Smooth muscle cell (in vitro differentiated cells): Measurements from ENCODE around the gene NUDT17. TPM values are rescaled to one million over a fixed set of nuclear protein-coding genes. Genes with fewer than 3 reads are reported as not detected.

Experiments
- DNase-seq: peaks from one replicate; lab custom pipeline; 2025; ENCODE audit not compliant: unreplicated experiment; lab: John Stamatoyannopoulos, UW
- H2AFZ ChIP-seq: fragments of 200-600 bp; sonication (generic); 2 replicates; pipeline ENCODE4 v1.6.0; 2016; ENCODE audit warnings: antibody characterized with exemption, low read depth, mild to moderate bottlenecking
- H3F3A ChIP-seq: fragments of 200-600 bp; sonication (generic); 2 replicates; pipeline ENCODE4 v1.6.0; 2017; ENCODE audit warnings: antibody characterized with exemption, low read depth
- H3K27ac ChIP-seq: fragments of 200-600 bp; sonication (generic); 2 replicates; pipeline ENCODE4 v1.5.1; 2016; ENCODE audit warnings: low read depth, mild to moderate bottlenecking
- H3K27me3 ChIP-seq: fragments of 200-600 bp; sonication (generic); 2 replicates; pipeline ENCODE4 v1.6.1; 2016; ENCODE audit warnings: low read depth, mild to moderate bottlenecking
- H3K36me3 ChIP-seq: fragments of 200-600 bp; sonication (generic); 2 replicates; pipeline ENCODE4 v1.5.1; 2016; ENCODE audit warnings: low read depth
- H3K4me1 ChIP-seq: fragments of 200-600 bp; sonication (generic); 2 replicates; pipeline ENCODE4 v1.5.1; 2016; ENCODE audit warnings: low read depth
- H3K4me2 ChIP-seq: fragments of 200-600 bp; sonication (generic); 2 replicates; pipeline ENCODE4 v1.6.0; 2016; ENCODE audit warnings: mild to moderate bottlenecking
- H3K4me3 ChIP-seq: fragments of 200-600 bp; sonication (generic); 2 replicates; pipeline ENCODE4 v1.5.1; 2016; ENCODE audit warnings: mild to moderate bottlenecking
- H3K79me2 ChIP-seq: fragments of 200-600 bp; sonication (generic); 2 replicates; pipeline ENCODE4 v1.6.0; 2016; ENCODE audit warnings: low read depth, mild to moderate bottlenecking
- H3K9ac ChIP-seq: fragments of 200-600 bp; sonication (generic); 2 replicates; pipeline ENCODE4 v1.6.0; 2016; ENCODE audit warnings: low read depth
- H3K9me3 ChIP-seq: fragments of 200-600 bp; sonication (generic); replicated peaks from 2 replicates; pipeline ENCODE4 v1.5.1; 2016; ENCODE audit warnings: low read depth
- H4K20me1 ChIP-seq: fragments of 200-600 bp; sonication (generic); 2 replicates; pipeline ENCODE4 v1.6.0; 2016; ENCODE audit warnings: low read depth
- CTCF ChIP-seq: fragments of 200-600 bp; sonication (generic); IDR thresholded peaks from 2 replicates; pipeline ENCODE4 v1.5.1; 2017; ENCODE audit warnings: borderline replicate concordance, mild to moderate bottlenecking, antibody characterized with exemption; ENCODE audit not compliant: insufficient read depth, poor library complexity, severe bottlenecking
- WGBS: methylation state at CpG from one replicate; pipeline ENCODE4 v1.1.7; 2016; ENCODE audit warnings: low lambda C conversion rate; 5-methylcytosine and 5-hydroxymethylcytosine counted together
- polyA plus RNA-seq: library from polyadenylated mRNA; unstranded; fragments of >200 nt; fragmentation: Nextera tagmentation; extraction: Ambion mirVana; gene quantifications from 2 replicates; pipeline ENCODE4 v1.2.1, GENCODE V29; 2016
- total RNA-seq: library from RNA; depleted of rRNA; stranded (reverse); fragments of >200 nt; gene quantifications from 2 replicates; pipeline ENCODE4 v1.2.3, GENCODE V29; 2014

The NUDT17 gene
- total and polyA plus RNA-seq, 2 experiments from 2014 or later: 2.5 to 6.8 TPM

- H3K27ac ChIP-seq: no peak overlapping the region
- H3K4me2 ChIP-seq: no peak overlapping the region
- H3K27me3 ChIP-seq: peaks cover 21% of the 10 kb centered on the region
- no peaks in the 10 kb centered on the region for H4K20me1 ChIP-seq
- H3F3A ChIP-seq: peaks cover 3% of the 10 kb centered on the region
- no peak overlapping the region for H3K9ac ChIP-seq
- H3K36me3 ChIP-seq: no peaks in the 10 kb centered on the region
- no peak for DNase-seq
- no peaks in the 10 kb centered on the region for H3K79me2 ChIP-seq
- H3K4me3 ChIP-seq: no peak overlapping the region
- peaks cover 10% of the 10 kb centered on the region for H3K4me1 ChIP-seq
- H3K9me3 ChIP-seq: no peaks in the 10 kb centered on the region
- WGBS: 79% methylated on average over 5 of the region's 5 CpGs
- no peak for TF ChIP-seq CTCF
- no peak overlapping the region for H2AFZ ChIP-seq
These were observed 42.2 kb downstream of the NUDT17 start for GRCh38 chr1:145887631-145888030.

GRCh38 chr1:145889722-145890121, 44.3 kb downstream of the NUDT17 start:
- Histone ChIP-seq H3K4me3 (no peak overlapping the region), H3K4me2 (no peak overlapping the region), H3K27me3 (peaks cover 5% of the 10 kb centered on the region), H3K9me3 (no peaks in the 10 kb centered on the region), H3K27ac (no peak overlapping the region), H3K36me3 (no peaks in the 10 kb centered on the region), H3K4me1 (peaks cover 10% of the 10 kb centered on the region), H2AFZ (no peak overlapping the region), H3K9ac (no peak overlapping the region), H3F3A (peaks cover 3% of the 10 kb centered on the region), H3K79me2 (no peaks in the 10 kb centered on the region), H4K20me1 (no peaks in the 10 kb centered on the region)
- WGBS: 86% methylated on average over 3 of the region's 3 CpGs
- no peak for TF ChIP-seq CTCF
- no peak for DNase-seq

GRCh38 chr1:145891143-145891542, 45.7 kb downstream of the NUDT17 start:
- Histone ChIP-seq H2AFZ (peak overlapping the region; percentile 95), H3K9ac (no peak overlapping the region)

More at GRCh38 chr1:145891143-145891542, 45.7 kb downstream of the NUDT17 start:
- no peak for DNase-seq
- WGBS: 75% methylated on average over 1 of the region's 1 CpG
- no peaks in the 10 kb centered on the region for H3K27me3 ChIP-seq
- TF ChIP-seq CTCF: no peak
- peaks cover 10% of the 10 kb centered on the region for H3K4me1 ChIP-seq
- no peaks in the 10 kb centered on the region for H3K79me2 ChIP-seq
- H3K4me2 ChIP-seq: peak overlapping the region; percentile 73
- no peaks in the 10 kb centered on the region for H3K9me3 ChIP-seq
- no peaks in the 10 kb centered on the region for H3K36me3 ChIP-seq
- no peak overlapping the region for H3K4me3 ChIP-seq
- H3F3A ChIP-seq: peaks cover 3% of the 10 kb centered on the region
- no peaks in the 10 kb centered on the region for H4K20me1 ChIP-seq
- peak overlapping the region; percentile 81 for H3K27ac ChIP-seq
